Stomach (tissue), 4 donors: Measurements from ENCODE around the gene WDR7.

Experiments used
- EP300 ChIP-seq: sonication (generic); formaldehyde crosslinking; IDR thresholded peaks from one replicate; pipeline ENCODE4 v1.6.1; 2017; ENCODE audit warnings: antibody characterized with exemption
- POLR2AphosphoS5 ChIP-seq, 3 donors: sonication (generic); formaldehyde crosslinking; IDR thresholded peaks; one replicate each; pipeline ENCODE4 v1.6.1; 2016; ENCODE audit warnings: antibody characterized with exemption in 3 of 3
- TF ChIP-seq, protein P1 (sequence below), 7 experiments: fragments of 450-650 bp in 4 of 7; fragments of 200-600 bp in 3 of 7; sonication (generic) in 3 of 7; IDR thresholded peaks; one replicate each; pipeline ENCODE4 v1.5.1; 2016 to 2019; ENCODE audit warnings: antibody characterized with exemption in 7 of 7, control low read depth in 2 of 7, mild to moderate bottlenecking in 1 of 7

DNA sequence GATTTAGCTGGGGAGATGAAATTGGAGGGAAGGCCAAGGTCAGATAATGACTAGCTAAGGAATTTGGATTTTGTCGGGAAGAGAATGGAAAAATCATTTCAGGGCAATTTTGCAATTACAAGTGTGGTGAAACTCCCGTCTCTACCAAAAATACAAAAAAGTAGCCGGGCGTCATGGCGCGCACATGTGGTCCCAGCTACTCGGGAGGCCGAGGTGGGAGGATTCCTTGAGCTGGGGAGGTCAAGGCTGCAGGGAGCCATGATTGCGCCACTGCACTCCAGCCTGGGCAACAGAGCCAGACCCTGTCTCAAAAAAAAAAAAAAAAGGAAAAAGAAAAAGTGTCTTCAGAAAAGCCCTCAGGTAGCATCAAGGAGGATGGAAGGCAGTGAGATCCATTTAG, 11.6 kb upstream of the WDR7 start:
- no peak for TF ChIP-seq POLR2AphosphoS5 (IDR thresholded peaks at IDR 0.05)
- TF ChIP-seq, protein P1, sequence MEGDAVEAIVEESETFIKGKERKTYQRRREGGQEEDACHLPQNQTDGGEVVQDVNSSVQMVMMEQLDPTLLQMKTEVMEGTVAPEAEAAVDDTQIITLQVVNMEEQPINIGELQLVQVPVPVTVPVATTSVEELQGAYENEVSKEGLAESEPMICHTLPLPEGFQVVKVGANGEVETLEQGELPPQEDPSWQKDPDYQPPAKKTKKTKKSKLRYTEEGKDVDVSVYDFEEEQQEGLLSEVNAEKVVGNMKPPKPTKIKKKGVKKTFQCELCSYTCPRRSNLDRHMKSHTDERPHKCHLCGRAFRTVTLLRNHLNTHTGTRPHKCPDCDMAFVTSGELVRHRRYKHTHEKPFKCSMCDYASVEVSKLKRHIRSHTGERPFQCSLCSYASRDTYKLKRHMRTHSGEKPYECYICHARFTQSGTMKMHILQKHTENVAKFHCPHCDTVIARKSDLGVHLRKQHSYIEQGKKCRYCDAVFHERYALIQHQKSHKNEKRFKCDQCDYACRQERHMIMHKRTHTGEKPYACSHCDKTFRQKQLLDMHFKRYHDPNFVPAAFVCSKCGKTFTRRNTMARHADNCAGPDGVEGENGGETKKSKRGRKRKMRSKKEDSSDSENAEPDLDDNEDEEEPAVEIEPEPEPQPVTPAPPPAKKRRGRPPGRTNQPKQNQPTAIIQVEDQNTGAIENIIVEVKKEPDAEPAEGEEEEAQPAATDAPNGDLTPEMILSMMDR (IDR thresholded peaks at IDR 0.05), result no peak
- no peak for TF ChIP-seq EP300
